Neural progenitor cell (in vitro differentiated cells): ENCODE results near the gene RAB1A.

ENCODE experiments used
- CTCF ChIP-seq: fragments of 200-600 bp; sonication (generic); IDR thresholded peaks from 2 replicates; pipeline ENCODE4 v1.5.1; 2017; ENCODE audit warnings: antibody characterized with exemption, mild to moderate bottlenecking
- EZH2phosphoT487 ChIP-seq: fragments of 200-600 bp; sonication (generic); IDR thresholded peaks from 2 replicates; pipeline ENCODE4 v1.6.1; 2017; ENCODE audit warnings: antibody characterized with exemption

- TF ChIP-seq CTCF = no peak
- TF ChIP-seq EZH2phosphoT487 = no peak
These were observed 50.9 kb downstream of the RAB1A start for GRCh38 chr2:65079017-65079416.
